ENCODE data around the gene ERRFI1. TPM values are rescaled to one million over a fixed set of nuclear protein-coding genes. Genes with fewer than 3 reads are reported as not detected.
"Not testable (repeated sequence)": the region's sequence is repeated elsewhere in the genome, so short reads cannot be mapped to it uniquely, and the experiment has no call there.

ERRFI1 gene
- total RNA-seq, 2 experiments from 2014 or later = 0.21 TPM; not detected in 1

GRCh38 chr1:7972285-7972684, 53.8 kb downstream of the ERRFI1 start:
- Mint-ChIP-seq H3K9me3 (ENCODE audit: insufficient read depth) (no peaks in the 10 kb centered on the region), H3K4me1 (ENCODE audit: low read depth) (peaks cover 9% of the 10 kb centered on the region), H3K36me3 (ENCODE audit: low read depth) (peaks cover 61% of the 10 kb centered on the region), H3K27ac (no peak overlapping the region), H3K27me3 (ENCODE audit: low read depth) (no peaks in the 10 kb centered on the region), H3K4me3 (no peak overlapping the region)
- ChIA-PET POLR2A (no interaction called here), CTCF (interaction anchor here (1.8 kb wide), 1 partner anchor 43 kb away, joined by 4 read pairs; no protein-coding TSS in a partner anchor)
- no peak for DNase-seq
- ATAC-seq = no peak

GRCh38 chr1:7971024-7971423, 55.1 kb downstream of the ERRFI1 start:
- ATAC-seq (no peak), DNase-seq (no peak)
- no peaks in the 10 kb centered on the region for H3K27me3 Mint-ChIP-seq (ENCODE audit: low read depth)
- H3K9me3 Mint-ChIP-seq (ENCODE audit: insufficient read depth) = no peaks in the 10 kb centered on the region
- peaks cover 61% of the 10 kb centered on the region for H3K36me3 Mint-ChIP-seq (ENCODE audit: low read depth)
- POLR2A ChIA-PET = interaction anchor here (1.3 kb wide), 1 partner anchor 10 kb away, joined by 4 read pairs; the partner anchor contains the start of gene PARK7
- H3K4me1 Mint-ChIP-seq (ENCODE audit: low read depth) = peaks cover 19% of the 10 kb centered on the region
- H3K4me3 Mint-ChIP-seq = no peak overlapping the region
- CTCF ChIA-PET = no interaction called here
- H3K27ac Mint-ChIP-seq = no peak overlapping the region

GRCh38 chr1:7970246-7970645, 55.9 kb downstream of the ERRFI1 start:
- POLR2A ChIA-PET = interaction anchor here (1.3 kb wide), 1 partner anchor 9 kb away, joined by 4 read pairs; the partner anchor contains the start of gene PARK7
- H3K36me3 Mint-ChIP-seq (ENCODE audit: low read depth) = peaks cover 65% of the 10 kb centered on the region
- no peaks in the 10 kb centered on the region for H3K27me3 Mint-ChIP-seq (ENCODE audit: low read depth)
- peaks cover 25% of the 10 kb centered on the region for H3K4me1 Mint-ChIP-seq (ENCODE audit: low read depth)
- no peak overlapping the region for H3K4me3 Mint-ChIP-seq
- H3K27ac Mint-ChIP-seq = no peak overlapping the region
- CTCF ChIA-PET = no interaction called here
- H3K9me3 Mint-ChIP-seq (ENCODE audit: insufficient read depth) = no peaks in the 10 kb centered on the region
- no peak for ATAC-seq
- no peak for DNase-seq

- Mint-ChIP-seq H3K4me1 (ENCODE audit: low read depth) (peaks cover 48% of the 10 kb centered on the region), H3K9me3 (ENCODE audit: insufficient read depth) (no peaks in the 10 kb centered on the region), H3K27ac (no peak overlapping the region), H3K36me3 (ENCODE audit: low read depth) (peaks cover 77% of the 10 kb centered on the region), H3K4me3 (no peak overlapping the region), H3K27me3 (ENCODE audit: low read depth) (no peaks in the 10 kb centered on the region)
- ChIA-PET CTCF (interaction anchor here (2.7 kb wide), 1 partner anchor 8 kb away, joined by 9 read pairs; no protein-coding TSS in a partner anchor), POLR2A (no interaction called here)
- ATAC-seq (no peak), DNase-seq (no peak)
These were observed 58.5 kb downstream of the ERRFI1 start for GRCh38 chr1:7967651-7968050.

GRCh38 chr1:7967196-7967595, 58.9 kb downstream of the ERRFI1 start:
- no peaks in the 10 kb centered on the region for H3K27me3 Mint-ChIP-seq (ENCODE audit: low read depth)

GRCh38 chr1:7964476-7964875, 61.6 kb downstream of the ERRFI1 start:
- no peaks in the 10 kb centered on the region for H3K27me3 Mint-ChIP-seq (ENCODE audit: low read depth)
- DNase-seq = no peak
- no peaks in the 10 kb centered on the region for H3K9me3 Mint-ChIP-seq (ENCODE audit: insufficient read depth)
- CTCF ChIA-PET = interaction anchor here (1.2 to 1.7 kb wide), 2 partner anchors 10 to 11 kb away, joined by 3 to 4 read pairs; no protein-coding TSS in a partner anchor
- POLR2A ChIA-PET = interaction anchor here (0.6 kb wide), 1 partner anchor 277 kb away, joined by 3 read pairs; no protein-coding TSS in a partner anchor
- H3K27ac Mint-ChIP-seq = peak overlapping the region; percentile 9
- peaks cover 60% of the 10 kb centered on the region for H3K36me3 Mint-ChIP-seq (ENCODE audit: low read depth)
- no peak for ATAC-seq
- peaks cover 64% of the 10 kb centered on the region for H3K4me1 Mint-ChIP-seq (ENCODE audit: low read depth)
- no peak overlapping the region for H3K4me3 Mint-ChIP-seq

More at GRCh38 chr1:7967196-7967595, 58.9 kb downstream of the ERRFI1 start:
- ATAC-seq (no peak), DNase-seq (no peak)
- Mint-ChIP-seq H3K4me3 (no peak overlapping the region), H3K9me3 (ENCODE audit: insufficient read depth) (no peaks in the 10 kb centered on the region), H3K36me3 (ENCODE audit: low read depth) (peaks cover 75% of the 10 kb centered on the region), H3K27ac (peak overlapping the region; percentile 13), H3K4me1 (ENCODE audit: low read depth) (peaks cover 52% of the 10 kb centered on the region)
- ChIA-PET CTCF (interaction anchor here (2.7 kb wide), 1 partner anchor 8 kb away, joined by 9 read pairs; no protein-coding TSS in a partner anchor), POLR2A (no interaction called here)

- peaks cover 66% of the 10 kb centered on the region for H3K4me1 Mint-ChIP-seq (ENCODE audit: low read depth)
- ATAC-seq; POLR2A ChIA-PET; DNase-seq; H3K27me3 Mint-ChIP-seq (ENCODE audit: low read depth); H3K9me3 Mint-ChIP-seq (ENCODE audit: insufficient read depth): not testable (repeated sequence)
- CTCF ChIA-PET = interaction anchor here (1.3 kb wide), 1 partner anchor 294 kb away, joined by 3 read pairs; no protein-coding TSS in a partner anchor
- H3K4me3 Mint-ChIP-seq = peak overlapping the region; percentile 16
- H3K36me3 Mint-ChIP-seq (ENCODE audit: low read depth) = peaks cover 55% of the 10 kb centered on the region
- peak overlapping the region; percentile 77 for H3K27ac Mint-ChIP-seq
These were observed 62.3 kb downstream of the ERRFI1 start for GRCh38 chr1:7963841-7964240.

GRCh38 chr1:7963378-7963730, 62.8 kb downstream of the ERRFI1 start:
- POLR2A ChIA-PET = interaction anchor here (1.4 kb wide), 1 partner anchor 23 kb away, joined by 4 read pairs; the partner anchor contains the start of gene TNFRSF9
- CTCF ChIA-PET = interaction anchor here (1.1 to 1.4 kb wide), 3 partner anchors 23 to 294 kb away, joined by 3 to 4 read pairs (median 3); partner anchors contain the start of gene TNFRSF9
- peak overlapping the region; percentile 77 for H3K27ac Mint-ChIP-seq

GRCh38 chr1:7962636-7963377, 63.3 kb downstream of the ERRFI1 start:
- no peaks in the 10 kb centered on the region for H3K9me3 Mint-ChIP-seq (ENCODE audit: insufficient read depth)
- ChIA-PET POLR2A (interaction anchor here (1.4 to 2.1 kb wide), 5 partner anchors 13 to 32 kb away, joined by 3 to 15 read pairs (median 6); partner anchors contain the start of gene TNFRSF9), CTCF (interaction anchor here (1.1 to 1.4 kb wide), 3 partner anchors 23 to 293 kb away, joined by 3 to 4 read pairs (median 3); partner anchors contain the start of gene TNFRSF9)
- peaks cover 53% of the 10 kb centered on the region for H3K36me3 Mint-ChIP-seq (ENCODE audit: low read depth)
- H3K4me3 Mint-ChIP-seq = peak overlapping the region; percentile 97
- no peaks in the 10 kb centered on the region for H3K27me3 Mint-ChIP-seq (ENCODE audit: low read depth)
- DNase-seq = no peak
- H3K4me1 Mint-ChIP-seq (ENCODE audit: low read depth) = peaks cover 66% of the 10 kb centered on the region
- H3K27ac Mint-ChIP-seq = peak overlapping the region; percentile 99
- ATAC-seq = no peak

More at GRCh38 chr1:7963378-7963730, 62.8 kb downstream of the ERRFI1 start:
- Mint-ChIP-seq H3K36me3 (ENCODE audit: low read depth) (peaks cover 53% of the 10 kb centered on the region), H3K4me3 (peak overlapping the region; percentile 16), H3K4me1 (ENCODE audit: low read depth) (peaks cover 66% of the 10 kb centered on the region)
- ATAC-seq; H3K27me3 Mint-ChIP-seq (ENCODE audit: low read depth); DNase-seq; H3K9me3 Mint-ChIP-seq (ENCODE audit: insufficient read depth): not testable (repeated sequence)

- no peak for DNase-seq
- Mint-ChIP-seq H3K27me3 (ENCODE audit: low read depth) (no peaks in the 10 kb centered on the region), H3K9me3 (ENCODE audit: insufficient read depth) (no peaks in the 10 kb centered on the region), H3K4me3 (peak overlapping the region; percentile 97), H3K4me1 (ENCODE audit: low read depth) (peaks cover 61% of the 10 kb centered on the region), H3K27ac (peak overlapping the region; percentile 99), H3K36me3 (ENCODE audit: low read depth) (peaks cover 46% of the 10 kb centered on the region)
- ChIA-PET POLR2A (interaction anchor here (0.7 to 2.1 kb wide), 13 partner anchors 8 to 1337 kb away, joined by 3 to 15 read pairs (median 3); partner anchors contain the start of genes THAP3 and TNFRSF9), CTCF (interaction anchor here (0.5 to 1.5 kb wide), 4 partner anchors 14 to 180 kb away, joined by 3 to 4 read pairs (median 4); partner anchors contain the start of gene TNFRSF9)
- peak; percentile 12 for ATAC-seq
These were observed 64.1 kb downstream of the ERRFI1 start for GRCh38 chr1:7962014-7962335.
